Measurements from ENCODE around the gene SRSF10.

Gene SRSF10

GRCh38 chr1:24009406-24009805, 29.3 kb upstream of the SRSF10 start (continued):
- no peak for TF ChIP-seq ZSCAN18 (tag by site-specific recombination; IDR thresholded peaks at IDR 0.05)
- TF ChIP-seq ZNF677 (tag by site-specific recombination; IDR thresholded peaks at IDR 0.05) = no peak
- no peak for TF ChIP-seq YY2 (tag by site-specific recombination; IDR thresholded peaks at IDR 0.05)
- TF ChIP-seq ZNF585B (tag by site-specific recombination; IDR thresholded peaks at IDR 0.05) = no peak
- no peak for TF ChIP-seq ZNF112 (tag by site-specific recombination; IDR thresholded peaks at IDR 0.05)
- TF ChIP-seq ZNF701 (tag by site-specific recombination; IDR thresholded peaks at IDR 0.05) = no peak
- TF ChIP-seq ZNF280D (tag by site-specific recombination; IDR thresholded peaks at IDR 0.05) = no peak
- no peak for TF ChIP-seq ZNF138 (tag by site-specific recombination; IDR thresholded peaks at IDR 0.05; ENCODE audit: borderline replicate concordance)
- TF ChIP-seq REPIN1 (tag by site-specific recombination; IDR thresholded peaks at IDR 0.05; ENCODE audit: low read depth) = no peak
- TF ChIP-seq GLI4 (tag by site-specific recombination; IDR thresholded peaks at IDR 0.05) = no peak
- no peak for TF ChIP-seq ZNF580 (tag by site-specific recombination; IDR thresholded peaks at IDR 0.05)
- no peak for TF ChIP-seq HOXD13 (CRISPR knock-in tag; IDR thresholded peaks at IDR 0.05; ENCODE audit: borderline replicate concordance)
- TF ChIP-seq ZNF670 (tag by site-specific recombination; IDR thresholded peaks at IDR 0.05; ENCODE audit: low read depth) = no peak
- TF ChIP-seq ZNF555 (tag by site-specific recombination; conservative IDR thresholded peaks at IDR 0.05) = no peak
- no peak for TF ChIP-seq ZNF704 (tag by site-specific recombination; IDR thresholded peaks at IDR 0.05)
- TF ChIP-seq INSM2 (tag by site-specific recombination; IDR thresholded peaks at IDR 0.05) = peak; percentile 83; the same call in 1 of the 2 replicates
- no peak for TF ChIP-seq ZSCAN16 (tag by site-specific recombination; IDR thresholded peaks at IDR 0.05)
- no peak for TF ChIP-seq ZNF561 (tag by site-specific recombination; IDR thresholded peaks at IDR 0.05; ENCODE audit: borderline replicate concordance)
- TF ChIP-seq KLF8 (tag by site-specific recombination; IDR thresholded peaks at IDR 0.05) = peak; percentile 40; the same call in 1 of the 2 replicates
- TF ChIP-seq ZNF692 (tag by site-specific recombination; IDR thresholded peaks at IDR 0.05) = peak; percentile 43; the same call in 1 of the 2 replicates
- no peak for TF ChIP-seq ZNF423 (tag by site-specific recombination; IDR thresholded peaks at IDR 0.05)
- TF ChIP-seq KLF16 (tag by site-specific recombination; IDR thresholded peaks at IDR 0.05) = no peak
- no peak for TF ChIP-seq ZNF518A (tag by site-specific recombination; conservative IDR thresholded peaks at IDR 0.05; ENCODE audit: low read depth)
- TF ChIP-seq ZSCAN23 (tag by site-specific recombination; IDR thresholded peaks at IDR 0.05) = peak; percentile 82; the same call in 1 of the 2 replicates
- TF ChIP-seq RBAK (tag by site-specific recombination; IDR thresholded peaks at IDR 0.05) = no peak
